SK-N-SH treated with all-trans-retinoic acid at 6 μM for 48 hours (cell line): Measurements from ENCODE around the gene INSIG2.

Experiments
- ATAC-seq: fragments of 200-7000 bp; cut with Tn5 transposase; 3 replicates; pipeline ENCODE4 v1.9.1; 2020; ENCODE audit warnings: mild to moderate bottlenecking, moderate library complexity
- ARNTL ChIP-seq: fragments of 450-650 bp; formaldehyde crosslinking; IDR thresholded peaks from 2 replicates; pipeline ENCODE4 v1.5.0; 2020; ENCODE audit warnings: low read depth, mild to moderate bottlenecking, moderate library complexity, borderline replicate concordance
- BACH2 ChIP-seq: fragments of 250-450 bp; sonication (Bioruptor Pico); IDR thresholded peaks from 2 replicates; pipeline ENCODE4 v1.9.0; 2021; ENCODE audit warnings: mild to moderate bottlenecking, borderline replicate concordance
- CREB5 ChIP-seq: fragments of 250-450 bp; sonication (Bioruptor Pico); IDR thresholded peaks from 2 replicates; pipeline ENCODE4 v1.5.1; 2020; ENCODE audit warnings: low read depth, mild to moderate bottlenecking, moderate library complexity
- CSDC2 ChIP-seq: fragments of 250-450 bp; sonication (Bioruptor Pico); IDR thresholded peaks from 2 replicates; pipeline ENCODE4 v1.5.0; 2020; ENCODE audit warnings: mild to moderate bottlenecking, moderate library complexity
- ESRRG ChIP-seq: fragments of 250-450 bp; sonication (Bioruptor Pico); IDR thresholded peaks from 2 replicates; pipeline ENCODE4 v1.6.1; 2021; ENCODE audit warnings: mild to moderate bottlenecking
- GLIS3 ChIP-seq: fragments of 250-450 bp; sonication (Bioruptor Pico); IDR thresholded peaks from 2 replicates; pipeline ENCODE4 v1.5.0; 2020; ENCODE audit warnings: mild to moderate bottlenecking, moderate library complexity
- ISL1 ChIP-seq: fragments of 250-450 bp; sonication (Bioruptor Pico); IDR thresholded peaks from 2 replicates; pipeline ENCODE4 v2.1.2; 2022; ENCODE audit warnings: mild to moderate bottlenecking, moderate library complexity
- OSR1 ChIP-seq: fragments of 250-450 bp; sonication (Bioruptor Pico); IDR thresholded peaks from 2 replicates; pipeline ENCODE4 v1.8.0; 2022; ENCODE audit warnings: moderate library complexity, mild to moderate bottlenecking, inconsistent platforms
- PATZ1 ChIP-seq: fragments of 250-450 bp; sonication (Bioruptor Pico); IDR thresholded peaks from 2 replicates; pipeline ENCODE4 v1.8.0; 2020; ENCODE audit warnings: mild to moderate bottlenecking, moderate library complexity, borderline replicate concordance
- PPARA ChIP-seq: fragments of 250-450 bp; sonication (Bioruptor Pico); IDR thresholded peaks from 2 replicates; pipeline ENCODE4 v1.5.0; 2020; ENCODE audit warnings: mild to moderate bottlenecking, borderline replicate concordance
- RARB ChIP-seq: fragments of 250-450 bp; sonication (Bioruptor Pico); IDR thresholded peaks from 2 replicates; pipeline ENCODE4 v1.8.0; 2021; ENCODE audit warnings: mild to moderate bottlenecking, moderate library complexity
- SNAI2 ChIP-seq: fragments of 250-450 bp; sonication (Bioruptor Pico); IDR thresholded peaks from 2 replicates; pipeline ENCODE4 v1.5.0; 2020; ENCODE audit warnings: mild to moderate bottlenecking, moderate library complexity
- TCF4 ChIP-seq: fragments of 250-450 bp; sonication (Bioruptor Pico); IDR thresholded peaks from 2 replicates; pipeline ENCODE4 v1.8.0; 2021; ENCODE audit warnings: mild to moderate bottlenecking, moderate library complexity, borderline replicate concordance
- TOX ChIP-seq: fragments of 250-450 bp; sonication (Bioruptor Pico); IDR thresholded peaks from 2 replicates; pipeline ENCODE4 v1.8.0; 2021; ENCODE audit warnings: mild to moderate bottlenecking, moderate library complexity, borderline replicate concordance
- ZC3H10 ChIP-seq: fragments of 250-450 bp; sonication (Bioruptor Pico); IDR thresholded peaks from 2 replicates; pipeline ENCODE4 v1.5.1; 2021; ENCODE audit warnings: mild to moderate bottlenecking, moderate library complexity
- ZFP3 ChIP-seq: fragments of 250-450 bp; sonication (Bioruptor Pico); IDR thresholded peaks from 2 replicates; pipeline ENCODE4 v1.5.0; 2020; ENCODE audit warnings: mild to moderate bottlenecking, moderate library complexity
- ZFP30 ChIP-seq: fragments of 450-650 bp; formaldehyde crosslinking; IDR thresholded peaks from 2 replicates; pipeline ENCODE4 v1.5.0; 2022; ENCODE audit warnings: mild to moderate bottlenecking, moderate library complexity
- ZNF565 ChIP-seq: fragments of 450-650 bp; formaldehyde crosslinking; conservative IDR thresholded peaks from 2 replicates; pipeline ENCODE4 v1.5.0; 2020; ENCODE audit warnings: low read depth, mild to moderate bottlenecking, moderate library complexity
- ZNF70 ChIP-seq: fragments of 450-650 bp; formaldehyde crosslinking; IDR thresholded peaks from 2 replicates; pipeline ENCODE4 v1.5.0; 2020; ENCODE audit warnings: mild to moderate bottlenecking, moderate library complexity
- ZNF8 ChIP-seq: fragments of 450-650 bp; formaldehyde crosslinking; IDR thresholded peaks from 2 replicates; pipeline ENCODE4 v1.5.0; 2020; ENCODE audit warnings: mild to moderate bottlenecking, moderate library complexity
- TF ChIP-seq, protein P1 (sequence below): fragments of 250-450 bp; sonication (Bioruptor Pico); IDR thresholded peaks from 2 replicates; pipeline ENCODE4 v1.8.0; 2021; ENCODE audit warnings: low read depth, mild to moderate bottlenecking, moderate library complexity, borderline replicate concordance
- TF ChIP-seq, protein P2 (sequence below): fragments of 250-450 bp; sonication (Bioruptor Pico); IDR thresholded peaks from 2 replicates; pipeline ENCODE4 v1.5.0; 2020; ENCODE audit warnings: mild to moderate bottlenecking, moderate library complexity

INSIG2 gene

GRCh38 chr2:118119158-118119727 lies 31.0 kb downstream of the INSIG2 start:
- no peak for TF ChIP-seq OSR1 (CRISPR knock-in tag)
- no peak for TF ChIP-seq SNAI2 (CRISPR knock-in tag)
- no peak for TF ChIP-seq ZNF565 (CRISPR knock-in tag)
- no peak for TF ChIP-seq PPARA (CRISPR knock-in tag)
- TF ChIP-seq, protein P1, sequence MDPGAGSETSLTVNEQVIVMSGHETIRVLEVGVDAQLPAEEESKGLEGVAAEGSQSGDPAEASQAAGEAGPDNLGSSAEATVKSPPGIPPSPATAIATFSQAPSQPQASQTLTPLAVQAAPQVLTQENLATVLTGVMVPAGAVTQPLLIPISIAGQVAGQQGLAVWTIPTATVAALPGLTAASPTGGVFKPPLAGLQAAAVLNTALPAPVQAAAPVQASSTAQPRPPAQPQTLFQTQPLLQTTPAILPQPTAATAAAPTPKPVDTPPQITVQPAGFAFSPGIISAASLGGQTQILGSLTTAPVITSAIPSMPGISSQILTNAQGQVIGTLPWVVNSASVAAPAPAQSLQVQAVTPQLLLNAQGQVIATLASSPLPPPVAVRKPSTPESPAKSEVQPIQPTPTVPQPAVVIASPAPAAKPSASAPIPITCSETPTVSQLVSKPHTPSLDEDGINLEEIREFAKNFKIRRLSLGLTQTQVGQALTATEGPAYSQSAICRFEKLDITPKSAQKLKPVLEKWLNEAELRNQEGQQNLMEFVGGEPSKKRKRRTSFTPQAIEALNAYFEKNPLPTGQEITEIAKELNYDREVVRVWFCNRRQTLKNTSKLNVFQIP, result no peak
- TF ChIP-seq ARNTL (CRISPR knock-in tag), result no peak
- TF ChIP-seq CREB5 (CRISPR knock-in tag), result no peak
- no peak for TF ChIP-seq GLIS3 (CRISPR knock-in tag)
- no peak for TF ChIP-seq BACH2 (CRISPR knock-in tag)
- TF ChIP-seq, protein P2, sequence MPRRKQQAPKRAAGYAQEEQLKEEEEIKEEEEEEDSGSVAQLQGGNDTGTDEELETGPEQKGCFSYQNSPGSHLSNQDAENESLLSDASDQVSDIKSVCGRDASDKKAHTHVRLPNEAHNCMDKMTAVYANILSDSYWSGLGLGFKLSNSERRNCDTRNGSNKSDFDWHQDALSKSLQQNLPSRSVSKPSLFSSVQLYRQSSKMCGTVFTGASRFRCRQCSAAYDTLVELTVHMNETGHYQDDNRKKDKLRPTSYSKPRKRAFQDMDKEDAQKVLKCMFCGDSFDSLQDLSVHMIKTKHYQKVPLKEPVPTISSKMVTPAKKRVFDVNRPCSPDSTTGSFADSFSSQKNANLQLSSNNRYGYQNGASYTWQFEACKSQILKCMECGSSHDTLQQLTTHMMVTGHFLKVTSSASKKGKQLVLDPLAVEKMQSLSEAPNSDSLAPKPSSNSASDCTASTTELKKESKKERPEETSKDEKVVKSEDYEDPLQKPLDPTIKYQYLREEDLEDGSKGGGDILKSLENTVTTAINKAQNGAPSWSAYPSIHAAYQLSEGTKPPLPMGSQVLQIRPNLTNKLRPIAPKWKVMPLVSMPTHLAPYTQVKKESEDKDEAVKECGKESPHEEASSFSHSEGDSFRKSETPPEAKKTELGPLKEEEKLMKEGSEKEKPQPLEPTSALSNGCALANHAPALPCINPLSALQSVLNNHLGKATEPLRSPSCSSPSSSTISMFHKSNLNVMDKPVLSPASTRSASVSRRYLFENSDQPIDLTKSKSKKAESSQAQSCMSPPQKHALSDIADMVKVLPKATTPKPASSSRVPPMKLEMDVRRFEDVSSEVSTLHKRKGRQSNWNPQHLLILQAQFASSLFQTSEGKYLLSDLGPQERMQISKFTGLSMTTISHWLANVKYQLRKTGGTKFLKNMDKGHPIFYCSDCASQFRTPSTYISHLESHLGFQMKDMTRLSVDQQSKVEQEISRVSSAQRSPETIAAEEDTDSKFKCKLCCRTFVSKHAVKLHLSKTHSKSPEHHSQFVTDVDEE (CRISPR knock-in tag), result no peak
- no peak for TF ChIP-seq ZC3H10 (CRISPR knock-in tag)
- no peak for TF ChIP-seq ZFP30
- no peak for TF ChIP-seq ISL1 (CRISPR knock-in tag)
- TF ChIP-seq TCF4, result no peak
- TF ChIP-seq ZNF70 (CRISPR knock-in tag), result no peak
- no peak for TF ChIP-seq CSDC2 (CRISPR knock-in tag)
- TF ChIP-seq ZNF8 (CRISPR knock-in tag), result no peak
- TF ChIP-seq RARB, result no peak
- ATAC-seq, result no peak

DNA sequence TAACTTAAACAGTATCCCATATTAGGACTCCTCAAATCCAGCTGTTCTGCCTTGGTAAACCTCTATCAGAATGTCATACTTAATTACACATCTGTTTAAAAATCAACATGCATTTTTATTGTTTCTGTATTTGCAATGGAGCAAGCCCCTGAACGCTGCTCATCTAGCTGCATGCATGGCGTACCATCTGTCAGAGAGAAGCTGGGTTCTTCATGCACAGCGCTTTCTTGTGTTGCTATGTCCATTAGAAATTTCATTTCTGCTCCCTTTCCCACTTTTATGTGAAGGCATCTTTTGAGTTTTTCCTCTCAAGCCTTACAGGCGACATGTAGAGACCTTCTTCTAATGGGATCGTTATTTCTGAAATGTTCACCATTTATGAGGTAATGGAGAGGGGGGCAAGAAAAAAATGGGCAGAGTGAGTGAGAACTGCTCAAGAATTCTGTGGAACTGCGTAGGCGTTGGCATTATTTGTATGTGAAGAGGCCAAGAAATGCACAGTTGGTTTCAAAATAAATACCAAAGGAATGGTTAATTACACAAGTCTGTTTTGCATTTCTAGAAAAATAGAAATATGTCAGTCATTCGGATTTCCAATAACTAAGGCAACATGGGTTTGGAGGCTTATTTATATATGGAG lies 31.6 kb downstream of the INSIG2 start:
- no peak for ATAC-seq
- TF ChIP-seq ZFP30, result no peak
- no peak for TF ChIP-seq TOX (CRISPR knock-in tag)
- TF ChIP-seq ZNF70 (CRISPR knock-in tag), result no peak
- no peak for TF ChIP-seq ZNF8 (CRISPR knock-in tag)
- TF ChIP-seq RARB, result no peak
- TF ChIP-seq ARNTL (CRISPR knock-in tag), result no peak
- no peak for TF ChIP-seq OSR1 (CRISPR knock-in tag)
- no peak for TF ChIP-seq CSDC2 (CRISPR knock-in tag)
- no peak for TF ChIP-seq ESRRG (CRISPR knock-in tag)
- TF ChIP-seq ZFP3 (CRISPR knock-in tag), result no peak
- TF ChIP-seq TCF4, result no peak
- no peak for TF ChIP-seq CREB5 (CRISPR knock-in tag)
- TF ChIP-seq SNAI2 (CRISPR knock-in tag), result no peak
- TF ChIP-seq PATZ1 (CRISPR knock-in tag), result no peak
- TF ChIP-seq, all 23 proteins: peak for 0
